Ascending aorta (tissue), 2 donors: ENCODE data around the gene ATAD3C. TPM values are rescaled to one million over a fixed set of nuclear protein-coding genes. Genes with fewer than 3 reads are reported as not detected.
"Not testable (repeated sequence)": the region's sequence is repeated elsewhere in the genome, so short reads cannot be mapped to it uniquely, and the experiment has no call there.

Source experiments
- DNase-seq, 2 donors: peaks; one replicate each; pipeline ENCODE4 v3.0.0-alpha.2; 2019; ENCODE audit warnings: low spot score in 2 of 2
- H3K27ac ChIP-seq, 2 donors: fragments of 200-600 bp; sonication (generic); one replicate each; pipeline ENCODE4 v1.5.1; 2016 to 2017; ENCODE audit warnings: mild to moderate bottlenecking in 1 of 2
- H3K27me3 ChIP-seq: fragments of 200-600 bp; sonication (generic); one replicate; pipeline ENCODE4 v1.5.1; 2017
- H3K36me3 ChIP-seq, 2 donors: fragments of 200-600 bp; sonication (generic); one replicate each; pipeline ENCODE4 v1.5.1; 2016
- H3K4me1 ChIP-seq, 2 donors: fragments of 200-600 bp; sonication (generic); one replicate each; pipeline ENCODE4 v1.5.1; 2016 to 2017; ENCODE audit warnings: mild to moderate bottlenecking in 1 of 2
- H3K4me3 ChIP-seq, 2 donors: fragments of 200-600 bp; sonication (generic); one replicate each; pipeline ENCODE4 v1.5.1; 2016 to 2017; ENCODE audit warnings: mild to moderate bottlenecking in 1 of 2
- H3K9me3 ChIP-seq, 2 donors: fragments of 200-600 bp; sonication (generic); one replicate each; pipeline ENCODE4 v1.5.1; 2016
- CTCF ChIP-seq, 3 experiments: fragments of 200-600 bp in 2 of 3; fragments of 450-650 bp in 1 of 3; sonication (generic) in 2 of 3; IDR thresholded peaks; one replicate each; pipeline ENCODE4 v1.5.1; 2016 to 2019; ENCODE audit warnings: antibody characterized with exemption in 3 of 3, mild to moderate bottlenecking in 1 of 3, moderate library complexity in 1 of 3
- intact Hi-C: fragments of 100-400 bp; cut with DNase I; formaldehyde crosslinking; loops from one replicate; pipeline ENCODE4 v1.15.1; 2023
- total RNA-seq: library from RNA; depleted of rRNA; stranded (reverse); fragments of >200 nt; gene quantifications from one replicate; pipeline ENCODE4 v1.1.0, GENCODE V29; 2016

ATAD3C gene
- total RNA-seq, 1 donor from 2014 or later: not detected

- intact Hi-C loops: loop anchor here (1.0 to 10.0 kb wide), 6 partner anchors 40 to 396 kb away; partner anchors contain the start of genes ATAD3B, C1orf159, MIB2 and MRPL20
Observed at GRCh38 chr1:1511533-1512285, 62.2 kb downstream of the ATAD3C start, which contains the start of gene ATAD3A. TSS of gene ATAD3A (plus strand) at chr1:1512162. CDS start at chr1:1512269, 107 bp downstream.

GRCh38 chr1:1512425-1512824, 62.9 kb downstream of the ATAD3C start:
- H3K27me3 ChIP-seq, H3K27ac ChIP-seq, H3K36me3 ChIP-seq, DNase-seq, H3K9me3 ChIP-seq, H3K4me1 ChIP-seq: not testable (repeated sequence)
- intact Hi-C loops: loop anchor here (1.0 to 10.0 kb wide), 5 partner anchors 62 to 395 kb away; partner anchors contain the start of genes C1orf159, MIB2, MRPL20 and SSU72
- H3K4me3 ChIP-seq: peak overlapping the region; percentile 81

More at GRCh38 chr1:1511533-1512285, 62.2 kb downstream of the ATAD3C start, which contains the start of gene ATAD3A:
- DNase-seq: peak; percentile 89 to 99
- Histone ChIP-seq H3K9me3 (no peaks in the 10 kb centered on the region), H3K27me3 (no peaks in the 10 kb centered on the region), H3K36me3 (peaks cover 1 to 5% of the 10 kb centered on the region in 2 donors), H3K4me3 (peak within 1 kb of the TSS; percentile 81), H3K27ac (peak within 1 kb of the TSS; percentile 85 to 93), H3K4me1 (peaks cover 0 to 7% of the 10 kb centered on the region in 2 donors)
- no peak for TF ChIP-seq CTCF (IDR thresholded peaks at IDR 0.05)

GRCh38 chr1:1513675-1514074, 64.2 kb downstream of the ATAD3C start:
- not testable (repeated sequence) for H3K27ac ChIP-seq, H3K4me1 ChIP-seq, H3K9me3 ChIP-seq, DNase-seq, H3K27me3 ChIP-seq, H3K4me3 ChIP-seq
- intact Hi-C loops: loop anchor here (5.0 to 10.0 kb wide), 3 partner anchors 109 to 396 kb away; partner anchors contain the start of genes C1orf159 and MRPL20
- H3K36me3 ChIP-seq: peaks cover 12 to 13% of the 10 kb centered on the region in 2 donors

- H3K27ac ChIP-seq, DNase-seq, H3K4me3 ChIP-seq, H3K4me1 ChIP-seq, H3K9me3 ChIP-seq, H3K27me3 ChIP-seq: not testable (repeated sequence)
- intact Hi-C loops: loop anchor here (5.0 to 10.0 kb wide), 3 partner anchors 110 to 397 kb away; partner anchors contain the start of genes C1orf159 and MRPL20
- peaks cover 12 to 16% of the 10 kb centered on the region in 2 donors for H3K36me3 ChIP-seq
Observed at GRCh38 chr1:1514376-1514775, 64.9 kb downstream of the ATAD3C start.

- intact Hi-C loops: loop anchor here (10.0 kb wide), 1 partner anchor 112 kb away; the partner anchor contains the start of gene MRPL20
- DNase-seq, H3K9me3 ChIP-seq: not testable (repeated sequence)
Observed at GRCh38 chr1:1516923-1517322, 67.4 kb downstream of the ATAD3C start.

GRCh38 chr1:1517973-1518620, 68.6 kb downstream of the ATAD3C start:
- Histone ChIP-seq H3K27ac (no peak overlapping the region), H3K4me1 (no peaks in the 10 kb centered on the region)

More at GRCh38 chr1:1516923-1517322, 67.4 kb downstream of the ATAD3C start:
- not testable (repeated sequence) for H3K4me3 ChIP-seq, H3K27ac ChIP-seq, H3K27me3 ChIP-seq, H3K4me1 ChIP-seq
- H3K36me3 ChIP-seq: peaks cover 29 to 31% of the 10 kb centered on the region in 2 donors

GRCh38 chr1:1518621-1519007, 69.1 kb downstream of the ATAD3C start:
- H3K4me1 ChIP-seq, H3K27ac ChIP-seq, H3K9me3 ChIP-seq, H3K27me3 ChIP-seq, DNase-seq, H3K4me3 ChIP-seq: not testable (repeated sequence)
- intact Hi-C loops: loop anchor here (10.0 kb wide), 1 partner anchor 114 kb away; the partner anchor contains the start of gene MRPL20
- H3K36me3 ChIP-seq: peaks cover 33 to 34% of the 10 kb centered on the region in 2 donors

More at GRCh38 chr1:1517973-1518620, 68.6 kb downstream of the ATAD3C start:
- intact Hi-C loops: loop anchor here (10.0 kb wide), 1 partner anchor 113 kb away; the partner anchor contains the start of gene MRPL20
- Histone ChIP-seq H3K36me3 (peaks cover 32 to 33% of the 10 kb centered on the region in 2 donors), H3K4me3 (no peak overlapping the region), H3K9me3 (no peaks in the 10 kb centered on the region), H3K27me3 (no peaks in the 10 kb centered on the region)
- TF ChIP-seq CTCF (IDR thresholded peaks at IDR 0.05): no peak
- no peak for DNase-seq

Other genes with a start within 250 kb of the ATAD3C start
- not detected for gene TNFRSF18, start 243.1 kb upstream of the ATAD3C start, total RNA-seq
- gene TNFRSF4, start 235.5 kb upstream of the ATAD3C start, total RNA-seq: 4.8 TPM
- 223 TPM for gene SDF4, start 217.7 kb upstream of the ATAD3C start, total RNA-seq
- gene B3GALT6, start 217.5 kb upstream of the ATAD3C start, total RNA-seq: 94.9 TPM
- not detected for gene C1QTNF12, start 203.0 kb upstream of the ATAD3C start, total RNA-seq
- 25.2 TPM for gene UBE2J2, start 175.8 kb upstream of the ATAD3C start, total RNA-seq
- 0.32 TPM for gene SCNN1D, start 169.3 kb upstream of the ATAD3C start, total RNA-seq
- 105 TPM for gene ACAP3, start 141.8 kb upstream of the ATAD3C start, total RNA-seq
- 28.3 TPM for gene PUSL1, start 141.1 kb upstream of the ATAD3C start, total RNA-seq
- gene INTS11, start 125.0 kb upstream of the ATAD3C start, total RNA-seq: 214 TPM
- 71.3 TPM for gene CPTP, start 124.9 kb upstream of the ATAD3C start, total RNA-seq
- gene TAS1R3, start 118.4 kb upstream of the ATAD3C start, total RNA-seq: 2.7 TPM
- 66.7 TPM for gene DVL1, start 100.3 kb upstream of the ATAD3C start, total RNA-seq
- 345 TPM for gene MXRA8, start 91.1 kb upstream of the ATAD3C start, total RNA-seq
- 247 TPM for gene AURKAIP1, start 74.5 kb upstream of the ATAD3C start, total RNA-seq
- gene CCNL2, start 50.4 kb upstream of the ATAD3C start, total RNA-seq: 150 TPM
- 63.4 TPM for gene MRPL20, start 42.4 kb upstream of the ATAD3C start, total RNA-seq
- gene ANKRD65, start 28.4 kb upstream of the ATAD3C start, total RNA-seq: 12.5 TPM
- 79.0 TPM for gene VWA1, start 14.0 kb upstream of the ATAD3C start, total RNA-seq
- gene ATAD3B, start 22.1 kb downstream of the ATAD3C start, total RNA-seq: 14.2 TPM
- gene ATAD3A, start 62.5 kb downstream of the ATAD3C start, total RNA-seq: 46.3 TPM
- gene TMEM240, start 90.9 kb downstream of the ATAD3C start, total RNA-seq: not detected
- 50.1 TPM for gene SSU72, start 125.2 kb downstream of the ATAD3C start, total RNA-seq
- gene FNDC10, start 150.4 kb downstream of the ATAD3C start, total RNA-seq: 1.8 TPM
- gene MIB2, start 165.8 kb downstream of the ATAD3C start, total RNA-seq: 96.9 TPM
- gene MMP23B, start 182.5 kb downstream of the ATAD3C start, total RNA-seq: 71.3 TPM
- gene CDK11B, start 209.3 kb downstream of the ATAD3C start, total RNA-seq: 24.8 TPM
- gene SLC35E2B, start 243.1 kb downstream of the ATAD3C start, total RNA-seq: 43.7 TPM